MCF 10A (cell line): Measurements from ENCODE around the gene OR8K5. TPM values are rescaled to one million over a fixed set of nuclear protein-coding genes. Genes with fewer than 3 reads are reported as not detected.

ENCODE experiments used
- Bru-seq: library from RNA; stranded (reverse); fragments of 400-500 nt; gene quantifications from one replicate; lab custom pipeline; 2021; lab: Mats Ljungman, UMichigan
- BruChase-seq, 2 experiments: library from RNA; stranded (reverse); fragments of 400-500 nt; gene quantifications; one replicate each; lab custom pipeline; 2021; lab: Mats Ljungman, UMichigan
- BruUV-seq: library from RNA; stranded (reverse); fragments of 400-500 nt; replicated peaks from 2 replicates; lab custom pipeline; 2021; lab: Mats Ljungman, UMichigan
- CTCF ChIA-PET: fragments of 300-600 bp; sonication (Branson Sonifier 250); formaldehyde crosslinking; extraction: SDS; loops from one replicate; lab custom pipeline; 2021; ENCODE audit warnings: antibody characterized with exemption, inconsistent platforms; lab: Yijun Ruan, JAX
- POLR2A ChIA-PET: fragments of 300-600, 350-650 bp; sonication (Branson Sonifier 250); formaldehyde crosslinking; extraction: SDS; loops from one replicate; lab custom pipeline; 2020; ENCODE audit warnings: antibody characterized with exemption, inconsistent platforms; lab: Yijun Ruan, JAX
- DNase-seq: peaks from one replicate; pipeline ENCODE4 v3.0.0-alpha.2; 2018; ENCODE audit not compliant: unreplicated experiment
- H3K27ac Mint-ChIP-seq: one replicate; pipeline ENCODE4 v1.8.0; 2022; ENCODE audit warnings: mild to moderate bottlenecking, low read depth, mixed read lengths; ENCODE audit not compliant: unreplicated experiment
- H3K27me3 Mint-ChIP-seq: one replicate; pipeline ENCODE4 v1.8.0; 2022; ENCODE audit warnings: mixed read lengths; ENCODE audit not compliant: insufficient read depth, unreplicated experiment
- H3K36me3 Mint-ChIP-seq: one replicate; pipeline ENCODE4 v1.8.0; 2022; ENCODE audit warnings: mild to moderate bottlenecking, moderate library complexity, mixed read lengths; ENCODE audit not compliant: insufficient read depth, unreplicated experiment
- H3K4me1 Mint-ChIP-seq: one replicate; pipeline ENCODE4 v1.8.0; 2022; ENCODE audit warnings: mixed read lengths; ENCODE audit not compliant: insufficient read depth, unreplicated experiment
- H3K4me3 Mint-ChIP-seq: one replicate; pipeline ENCODE4 v1.8.0; 2022; ENCODE audit warnings: mild to moderate bottlenecking, moderate library complexity, mixed read lengths; ENCODE audit not compliant: unreplicated experiment
- H3K9me3 Mint-ChIP-seq: one replicate; pipeline ENCODE4 v1.8.0; 2022; ENCODE audit warnings: mixed read lengths; ENCODE audit not compliant: unreplicated experiment
- CTCF ChIP-seq: fragments of 200-600 bp; IDR thresholded peaks from one replicate; pipeline ENCODE4 v1.8.0; 2022; ENCODE audit warnings: antibody characterized with exemption, mild to moderate bottlenecking; ENCODE audit not compliant: unreplicated experiment
- intact Hi-C: fragments of 100-400 bp; cut with micrococcal nuclease; formaldehyde crosslinking; loops from 2 replicates; pipeline ENCODE4 v1.14.1; 2022
- long read RNA-seq: library from polyadenylated mRNA; stranded (forward); transcript quantifications from one replicate; pipeline ENCODE4 v2.0.0, GENCODE V29; 2022
- total RNA-seq: library from RNA; stranded (reverse); gene quantifications from 2 replicates; pipeline ENCODE4 v1.2.3, GENCODE V29; 2022

Gene OR8K5
- total RNA-seq (not detected in 2 replicates), Bru-seq, nascent RNA (not detected), BruChase-seq, experiment 1, labeled RNA remaining after a 6-hour chase (not detected), BruChase-seq, experiment 2, labeled RNA remaining after a 2-hour chase (not detected)
- long read RNA-seq = 0 reads

GRCh38 chr11:56160217-56160616 is at the start of gene OR8K5:
OR8K5 (minus strand) TSS chr11:56160317; CDS start chr11:56160317, 0 bp downstream.
- no peak for DNase-seq
- BruUV-seq = no TSS peak
- H3K4me3 Mint-ChIP-seq = no peak within 1 kb of the TSS
- no peaks in the 10 kb centered on the region for H3K4me1 Mint-ChIP-seq
- no peak within 1 kb of the TSS for H3K27ac Mint-ChIP-seq
- no peaks in the 10 kb centered on the region for H3K36me3 Mint-ChIP-seq
- H3K27me3 Mint-ChIP-seq = no peaks in the 10 kb centered on the region
- peaks cover 18% of the 10 kb centered on the region for H3K9me3 Mint-ChIP-seq
- ChIA-PET POLR2A (no interaction called here), CTCF (no interaction called here)
- intact Hi-C loops = no loop called here
- TF ChIP-seq CTCF = no peak

GRCh38 chr11:56207790-56208189 is 47.7 kb upstream of the OR8K5 start:
- Mint-ChIP-seq H3K27ac (no peak overlapping the region), H3K4me3 (no peak overlapping the region), H3K36me3 (peaks cover 7% of the 10 kb centered on the region), H3K9me3 (peaks cover 23% of the 10 kb centered on the region), H3K4me1 (no peaks in the 10 kb centered on the region), H3K27me3 (no peaks in the 10 kb centered on the region)
- CTCF ChIA-PET = no interaction called here
- no TSS peak for BruUV-seq
- TF ChIP-seq CTCF = no peak
- POLR2A ChIA-PET = no interaction called here
- intact Hi-C loops = no loop called here
- DNase-seq = no peak

- intact Hi-C loops = no loop called here
- no TSS peak for BruUV-seq
- ChIA-PET POLR2A (no interaction called here), CTCF (no interaction called here)
- H3K27ac Mint-ChIP-seq = no peak overlapping the region
- no peak for TF ChIP-seq CTCF
- H3K9me3 Mint-ChIP-seq = peaks cover 21% of the 10 kb centered on the region
- H3K4me3 Mint-ChIP-seq = no peak overlapping the region
- no peaks in the 10 kb centered on the region for H3K36me3 Mint-ChIP-seq
- no peaks in the 10 kb centered on the region for H3K4me1 Mint-ChIP-seq
- DNase-seq = no peak
- H3K27me3 Mint-ChIP-seq = no peaks in the 10 kb centered on the region
Measured at GRCh38 chr11:56197367-56197766, 37.2 kb upstream of the OR8K5 start.

GRCh38 chr11:56196705-56197104 is 36.6 kb upstream of the OR8K5 start:
- H3K9me3 Mint-ChIP-seq = peaks cover 23% of the 10 kb centered on the region
- no peaks in the 10 kb centered on the region for H3K4me1 Mint-ChIP-seq
- CTCF ChIA-PET = no interaction called here
- no peak for TF ChIP-seq CTCF
- POLR2A ChIA-PET = no interaction called here
- BruUV-seq = no TSS peak
- H3K27ac Mint-ChIP-seq = no peak overlapping the region
- H3K36me3 Mint-ChIP-seq = no peaks in the 10 kb centered on the region
- intact Hi-C loops = no loop called here
- no peak for DNase-seq
- no peaks in the 10 kb centered on the region for H3K27me3 Mint-ChIP-seq
- H3K4me3 Mint-ChIP-seq = no peak overlapping the region
